TTC549 (cell line): ENCODE measurements around the gene FAM124B.
A peak's percentile ranks its signal among the peaks of the same experiment; 100 is the strongest.

Source experiments
- FAIRE-seq: peaks from 2 replicates; lab custom pipeline; 2012; peaks lifted over from hg19 to GRCh38; lab: Jason Lieb, UNC

The FAM124B gene

DNA sequence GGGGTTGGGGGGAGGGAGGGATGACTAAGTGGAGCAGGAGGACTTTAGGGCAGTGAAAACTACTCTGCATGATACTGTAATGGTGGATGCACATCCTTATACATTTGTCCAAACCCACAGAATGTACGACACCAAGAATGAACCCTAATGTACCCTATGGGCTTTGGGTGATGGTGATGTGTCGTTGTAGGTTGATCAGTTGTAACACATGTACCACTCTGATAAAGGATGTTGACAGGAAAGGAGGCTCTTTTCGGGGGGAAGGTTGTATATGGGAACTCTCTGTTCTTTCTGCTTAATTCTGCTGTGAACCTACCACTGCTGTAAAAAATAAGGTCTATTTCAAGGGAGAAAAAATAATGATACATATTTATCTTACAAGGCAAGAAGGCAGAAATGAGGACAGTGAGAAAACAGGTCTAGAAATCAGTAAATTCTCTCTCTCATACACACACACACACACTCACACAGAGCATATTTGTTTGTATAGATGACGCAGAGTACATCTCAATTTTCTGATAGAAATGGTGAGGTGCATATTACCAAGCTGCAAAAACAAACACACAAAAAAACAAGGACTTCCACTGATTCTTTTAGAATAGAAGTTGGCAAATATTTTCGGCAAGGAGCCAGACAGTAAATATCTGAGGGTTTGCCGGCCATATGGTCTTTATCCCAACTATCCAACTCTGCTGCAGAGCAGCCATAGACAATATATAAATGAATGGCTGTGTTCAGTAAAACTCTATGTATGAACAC lies 20.2 kb downstream of the FAM124B start:
- FAIRE-seq: no peak

DNA sequence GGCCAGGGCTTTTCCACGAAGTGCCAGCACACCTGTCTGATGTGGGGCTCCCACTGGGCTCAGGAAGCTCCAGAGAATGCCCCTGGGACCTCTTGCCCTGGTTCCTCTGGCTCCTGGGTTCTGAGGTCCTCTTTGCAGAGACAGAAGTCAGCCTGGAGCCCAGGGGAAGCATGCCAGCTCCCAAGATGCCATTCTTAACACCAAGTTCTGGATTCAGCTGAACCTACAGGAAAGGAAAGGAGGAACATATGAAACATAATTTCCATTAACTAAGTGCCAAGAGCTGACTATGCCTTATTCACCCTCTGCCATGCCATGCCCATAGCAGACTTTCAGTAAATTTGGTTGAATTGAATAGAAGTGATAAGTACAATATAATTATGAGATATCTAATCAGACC lies 21.9 kb downstream of the FAM124B start:
- FAIRE-seq: no peak

DNA sequence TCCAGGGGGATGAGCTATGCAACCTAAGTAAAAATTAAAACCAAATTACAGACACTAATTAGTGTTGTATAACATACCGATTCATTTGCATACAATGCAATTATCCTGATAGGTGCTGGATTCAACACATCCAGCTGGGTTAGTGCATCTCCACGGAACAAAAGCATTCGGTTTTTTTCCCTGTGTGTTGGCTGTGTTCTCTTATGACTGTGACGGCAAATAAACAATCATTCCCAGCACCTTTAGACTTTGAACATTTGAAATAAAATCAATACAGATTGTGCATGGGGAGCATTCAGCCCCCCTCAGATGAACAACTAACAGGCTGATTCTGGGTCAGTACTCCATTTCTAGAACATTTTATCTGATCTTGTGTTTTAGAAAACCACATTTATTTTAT lies 22.7 kb downstream of the FAM124B start:
- FAIRE-seq: no peak

DNA sequence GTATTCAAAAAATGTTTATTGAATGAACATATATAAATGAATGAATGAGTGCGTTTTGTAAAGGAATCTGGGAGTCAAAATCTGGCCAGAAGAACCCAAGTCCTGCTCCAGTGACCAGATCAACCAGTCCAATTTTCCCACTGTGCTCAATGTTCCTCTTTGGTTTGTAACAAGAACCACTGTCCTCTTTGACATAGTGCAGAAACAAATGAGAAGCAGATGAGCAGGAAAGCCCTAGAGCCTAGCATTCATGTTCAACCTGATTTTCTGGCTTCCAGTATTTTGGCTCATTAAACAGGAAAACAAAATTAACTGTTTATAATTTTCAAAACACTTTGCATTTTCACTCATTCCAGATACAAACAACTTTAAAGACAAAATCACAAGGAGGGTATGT lies 23.2 kb downstream of the FAM124B start:
- no peak for FAIRE-seq

- FAIRE-seq: no peak
Observed at GRCh38 chr2:224377751-224378700, 23.9 kb downstream of the FAM124B start.

DNA sequence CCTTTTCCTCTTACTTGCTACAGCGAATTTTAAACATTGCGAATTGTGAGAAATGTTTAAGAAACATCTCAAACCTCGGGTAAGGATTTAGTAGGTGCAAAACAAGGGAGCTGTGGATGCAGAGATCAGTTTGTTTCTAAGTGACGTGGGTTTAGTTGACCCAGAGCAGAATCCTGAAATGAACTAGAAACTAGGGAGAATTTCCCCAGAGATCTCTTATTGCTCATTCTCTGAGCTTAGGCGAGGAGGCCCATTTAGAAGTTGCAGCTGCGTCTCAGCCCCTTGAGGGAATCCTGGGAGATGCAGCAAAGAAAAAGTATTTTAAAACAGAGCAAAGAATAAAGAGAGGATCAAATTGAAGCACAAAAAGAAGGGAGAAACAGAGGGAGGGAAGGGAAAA lies 29.3 kb downstream of the FAM124B start:
- FAIRE-seq: no peak

GRCh38 chr2:224369028-224369632 lies 32.8 kb downstream of the FAM124B start:
- peak; percentile 53 for FAIRE-seq

DNA sequence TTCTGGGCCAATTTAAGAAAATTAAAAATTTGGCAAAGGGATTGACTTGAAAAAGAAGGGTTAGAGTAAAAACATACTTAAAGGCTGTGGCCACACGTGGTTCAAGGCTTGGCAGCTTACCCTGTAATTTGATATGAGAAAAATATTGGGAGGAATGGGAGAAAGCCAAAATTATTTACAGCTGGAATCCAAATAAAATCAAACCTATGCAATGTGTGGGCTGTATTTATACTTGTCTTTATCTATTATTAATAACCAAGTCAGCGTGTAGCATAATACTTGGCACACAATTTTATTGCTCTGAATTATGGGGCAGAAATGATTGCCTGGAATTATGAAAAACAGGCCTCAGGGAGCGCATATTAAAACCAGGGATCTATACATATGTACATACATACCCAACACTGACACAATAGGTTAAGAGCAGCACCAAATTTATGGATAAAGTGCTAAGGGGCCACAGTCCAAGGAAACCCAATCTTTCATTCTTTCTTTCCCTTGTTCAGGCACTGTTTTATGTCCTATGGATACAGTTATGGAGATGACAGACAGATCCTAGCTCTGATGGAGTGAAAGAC lies 35.6 kb downstream of the FAM124B start:
- FAIRE-seq: no peak

GRCh38 chr2:224365331-224365730 lies 36.6 kb downstream of the FAM124B start:
- no peak for FAIRE-seq

DNA sequence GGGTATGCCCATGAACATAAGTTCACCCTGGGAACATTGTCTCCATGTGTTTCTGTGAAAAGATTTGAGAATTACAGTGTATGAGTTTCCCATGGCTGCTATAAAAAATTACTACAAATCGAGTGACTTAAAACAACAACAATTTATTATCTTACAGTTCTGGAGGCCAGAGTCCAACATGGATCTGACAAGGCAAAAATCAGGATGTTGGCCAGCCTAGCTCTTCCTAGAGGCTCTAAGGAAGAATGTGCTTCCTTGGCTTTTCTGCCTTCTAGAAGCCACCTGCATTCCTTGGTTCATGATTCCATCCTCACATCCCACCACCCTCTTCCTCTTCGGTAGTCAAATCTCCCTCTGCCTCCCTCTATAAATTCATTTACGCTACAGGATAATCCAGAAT lies 38.6 kb downstream of the FAM124B start:
- no peak for FAIRE-seq

- no peak for FAIRE-seq
Observed at GRCh38 chr2:224362094-224362493, 39.8 kb downstream of the FAM124B start.

GRCh38 chr2:224360801-224361251 lies 41.1 kb downstream of the FAM124B start:
- FAIRE-seq: no peak

GRCh38 chr2:224359569-224359968 lies 42.3 kb downstream of the FAM124B start:
- no peak for FAIRE-seq

DNA sequence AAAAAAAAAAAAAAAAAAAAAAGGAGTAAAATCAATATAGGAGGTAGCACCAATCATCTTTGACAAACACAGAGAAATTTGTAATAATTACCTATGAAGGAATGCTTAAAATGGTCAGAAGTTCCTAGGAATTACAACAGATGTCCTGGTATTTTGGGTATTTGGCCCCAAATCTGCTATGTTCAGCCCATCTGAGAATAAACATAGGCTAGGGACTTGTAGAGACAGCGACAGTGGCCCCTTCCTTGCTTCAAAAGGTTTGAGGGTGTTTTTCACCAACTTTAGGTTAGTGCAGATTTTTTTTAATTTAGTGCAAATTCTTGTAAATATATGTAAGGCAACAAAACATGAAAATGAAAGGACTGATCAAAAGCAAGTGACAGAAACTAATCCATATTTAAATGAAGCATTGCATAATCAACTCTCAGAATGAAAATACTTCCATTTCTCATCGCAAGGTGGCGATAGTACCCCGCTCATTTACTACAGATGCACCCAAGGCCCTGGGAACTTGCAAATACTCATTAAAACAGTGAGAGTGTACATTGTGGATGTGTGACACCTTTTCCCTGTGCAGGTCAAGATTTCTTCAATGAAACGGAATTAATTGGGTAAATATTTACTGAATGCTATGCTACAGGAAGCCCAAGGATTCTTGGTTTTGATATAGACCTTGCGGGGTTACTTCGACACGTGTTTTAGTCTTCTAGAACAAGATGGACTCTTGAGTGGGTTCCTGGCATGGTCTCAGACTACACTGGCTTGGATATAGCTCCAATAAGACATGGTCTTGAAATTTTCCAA lies 44.6 kb downstream of the FAM124B start:
- FAIRE-seq: peak; percentile 84

GRCh38 chr2:224354632-224355211 lies 47.2 kb downstream of the FAM124B start:
- no peak for FAIRE-seq

DNA sequence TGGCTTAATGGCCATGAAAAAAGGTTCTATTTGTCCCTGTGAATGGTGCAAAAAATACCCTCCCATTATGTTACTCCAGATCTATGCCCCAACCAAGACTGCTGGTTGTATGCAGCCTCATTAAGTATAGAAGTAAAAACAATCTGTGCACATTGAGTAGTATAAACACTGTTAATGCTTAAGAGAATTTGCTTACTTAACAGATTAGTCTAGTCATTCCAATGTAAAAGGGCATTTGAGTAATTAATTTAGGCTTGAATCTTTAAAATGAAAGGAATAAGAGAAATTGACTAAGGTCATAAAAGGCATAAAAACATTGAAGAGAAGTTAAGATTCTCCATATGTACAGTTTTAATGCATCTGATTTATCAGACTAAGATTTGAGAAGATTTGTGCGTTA lies 51.2 kb downstream of the FAM124B start:
- no peak for FAIRE-seq

GRCh38 chr2:224349396-224349795 lies 52.5 kb downstream of the FAM124B start:
- no peak for FAIRE-seq

DNA sequence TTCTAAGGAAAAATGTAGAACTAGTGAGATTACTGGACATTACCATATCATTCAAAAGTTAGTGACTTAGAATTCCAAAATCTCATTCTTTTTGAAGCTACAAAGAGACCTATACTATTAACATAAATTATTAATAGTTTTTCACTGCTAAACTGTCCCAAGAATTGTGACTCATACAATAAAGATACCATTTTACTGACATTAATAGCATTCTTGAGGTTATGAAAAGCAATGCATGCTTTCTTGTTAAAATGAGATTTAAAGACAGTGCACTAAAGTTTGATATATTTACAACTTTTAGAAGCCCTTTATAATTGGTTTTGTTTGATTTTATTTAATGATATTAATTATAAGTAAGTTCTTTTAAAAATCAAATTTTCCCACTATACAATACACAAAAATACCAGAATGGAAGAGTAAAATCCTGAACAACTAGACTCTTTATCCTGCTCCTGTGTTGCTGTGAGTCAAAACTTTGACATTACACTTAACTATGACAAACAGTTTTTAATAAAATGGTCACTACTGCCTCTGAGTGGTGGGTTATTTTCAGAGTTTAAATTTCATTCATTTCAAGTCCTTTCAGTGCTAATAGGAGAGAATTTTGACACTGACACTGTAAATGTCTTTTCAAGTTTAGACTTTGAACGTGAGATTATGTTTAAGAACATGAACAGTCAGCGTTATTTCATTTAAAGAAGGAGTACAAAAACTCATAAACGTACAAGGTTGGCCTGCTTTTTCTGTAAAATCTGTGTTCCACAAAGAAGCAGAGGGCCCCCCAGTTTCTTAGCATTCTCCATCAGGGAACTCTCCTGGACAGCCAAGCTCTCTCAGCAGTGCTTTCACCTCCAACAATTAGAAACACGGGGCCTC lies 54.5 kb downstream of the FAM124B start:
- no peak for FAIRE-seq

GRCh38 chr2:224345492-224345891 lies 56.4 kb downstream of the FAM124B start:
- no peak for FAIRE-seq

DNA sequence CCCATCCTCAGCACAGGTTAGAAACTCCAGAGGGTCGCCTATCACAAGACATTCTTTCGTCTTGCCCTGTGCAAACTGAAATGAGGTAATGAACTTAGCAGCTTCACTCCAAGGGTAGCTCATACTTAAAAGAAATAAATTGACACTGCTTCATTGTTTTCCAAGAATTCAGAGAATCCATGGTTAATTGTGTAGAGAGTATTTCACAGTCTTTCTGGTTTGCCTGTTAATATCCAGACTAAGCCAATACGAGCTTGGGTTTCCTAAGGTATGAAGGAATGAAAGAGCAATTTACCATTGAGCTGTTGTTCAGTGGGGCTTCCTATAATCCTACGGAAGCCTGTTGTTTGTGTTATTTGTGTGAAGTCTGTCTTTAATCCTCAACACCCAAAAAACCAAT lies 58.7 kb downstream of the FAM124B start:
- FAIRE-seq: no peak
